Esophagus muscularis mucosa (tissue), 4 donors: ENCODE measurements around the gene PARD3B. TPM values are rescaled to one million over a fixed set of nuclear protein-coding genes. Genes with fewer than 3 reads are reported as not detected.

Experiments
- DNase-seq: peaks from one replicate; pipeline ENCODE4 v3.0.0-alpha.2; 2017; ENCODE audit errors: extremely low spot score
- H3K27ac ChIP-seq, 4 donors: fragments of 200-600 bp; sonication (generic); replicated peaks in 1 of 4; 1 replicate in 3 of 4; 2 replicates in 1 of 4; pipeline ENCODE4 v1.5.1; 2016 to 2019; ENCODE audit warnings: mild to moderate bottlenecking in 1 of 4
- H3K27me3 ChIP-seq, 4 donors: fragments of 200-600 bp; sonication (generic); one replicate each; pipeline versions ENCODE4 v1.5.1 to v1.6.0; 2016 to 2019
- H3K36me3 ChIP-seq, 4 donors: fragments of 200-600 bp; sonication (generic); one replicate each; pipeline ENCODE4 v1.5.1; 2016 to 2019
- H3K4me1 ChIP-seq, 4 donors: fragments of 200-600 bp; sonication (generic); one replicate each; pipeline ENCODE4 v1.5.1; 2016 to 2019
- H3K4me3 ChIP-seq, 4 donors: fragments of 200-600 bp; sonication (generic); 1 replicate in 2 of 4; 2 replicates in 2 of 4; pipeline ENCODE4 v1.5.1; 2016 to 2019; ENCODE audit warnings: mild to moderate bottlenecking in 4 of 4, moderate library complexity in 1 of 4
- H3K9me3 ChIP-seq, 4 donors: fragments of 200-600 bp; sonication (generic); 1 replicate in 3 of 4; 2 replicates in 1 of 4; pipeline ENCODE4 v1.5.1; 2016 to 2019
- EP300 ChIP-seq: sonication (generic); formaldehyde crosslinking; IDR thresholded peaks from one replicate; pipeline ENCODE4 v1.6.1; 2017; ENCODE audit warnings: antibody characterized with exemption
- POLR2A ChIP-seq: fragments of 450-650 bp; IDR thresholded peaks from one replicate; pipeline ENCODE4 v1.6.1; 2017; ENCODE audit warnings: antibody characterized with exemption, moderate library complexity, mild to moderate bottlenecking, low read depth
- POLR2AphosphoS5 ChIP-seq, 2 donors: sonication (generic); formaldehyde crosslinking; IDR thresholded peaks; one replicate each; pipeline ENCODE4 v1.6.1; 2017; ENCODE audit warnings: antibody characterized with exemption in 2 of 2
- WGBS: methylation state at CpG from one replicate; pipeline ENCODE4 v1.1.5; 2018; 5-methylcytosine and 5-hydroxymethylcytosine counted together
- intact Hi-C: fragments of 100-400 bp; cut with DNase I; formaldehyde crosslinking; loops from one replicate; pipeline ENCODE4 v1.15.1; 2023
- total RNA-seq, 4 donors: library from RNA; depleted of rRNA; stranded (reverse); fragments of >200 nt; gene quantifications; one replicate each; pipeline versions ENCODE4 v1.1.0 to v1.2.1, GENCODE V29; 2016
- TF ChIP-seq, protein P1 (sequence below), 3 experiments: fragments of 200-600 bp in 2 of 3; fragments of 450-650 bp in 1 of 3; sonication (generic) in 2 of 3; IDR thresholded peaks; one replicate each; pipeline ENCODE4 v1.5.1; 2017 to 2019; ENCODE audit warnings: antibody characterized with exemption in 3 of 3, mild to moderate bottlenecking in 2 of 3, moderate library complexity in 1 of 3

Gene PARD3B
- total RNA-seq, 4 donors from 2014 or later = 24.2 to 40.8 (median 32.5) TPM

DNA sequence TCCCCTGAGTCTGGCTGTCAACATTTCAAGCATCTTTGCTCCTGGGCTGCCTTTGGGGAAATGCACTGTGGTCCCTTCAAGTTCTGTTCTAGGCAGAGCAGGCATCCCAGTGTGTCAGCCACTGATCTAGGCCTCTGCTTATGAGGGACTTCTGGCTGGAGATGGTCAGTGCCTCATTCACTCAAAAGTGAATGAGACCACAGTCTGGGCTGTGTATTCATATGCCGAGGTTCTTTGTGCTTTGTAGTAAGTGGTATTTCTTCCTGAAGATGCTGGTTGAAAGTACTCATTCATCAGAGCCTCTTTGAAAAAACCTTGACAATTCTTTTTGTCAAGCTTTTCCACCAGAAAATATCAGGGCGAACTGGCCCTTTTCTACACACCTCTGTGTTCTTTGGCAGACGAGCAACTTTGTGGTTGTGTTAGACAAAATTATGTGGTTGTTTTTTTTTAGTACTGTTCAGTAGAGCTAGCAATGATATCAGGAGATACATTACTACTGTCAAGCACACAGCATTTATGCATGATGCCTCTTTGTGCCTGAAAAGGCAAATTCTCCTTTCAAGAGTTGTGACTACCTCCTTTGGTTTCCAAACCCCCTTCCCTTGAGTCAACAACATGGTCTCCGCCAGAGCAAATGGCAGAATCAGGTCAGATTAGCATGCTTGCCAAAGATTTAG is 626.1 kb downstream of the PARD3B start:
- intact Hi-C loops = loop anchor here (10.0 kb wide), 1 partner anchor 503 kb away; no protein-coding TSS in a partner anchor
- TF ChIP-seq, protein P1, sequence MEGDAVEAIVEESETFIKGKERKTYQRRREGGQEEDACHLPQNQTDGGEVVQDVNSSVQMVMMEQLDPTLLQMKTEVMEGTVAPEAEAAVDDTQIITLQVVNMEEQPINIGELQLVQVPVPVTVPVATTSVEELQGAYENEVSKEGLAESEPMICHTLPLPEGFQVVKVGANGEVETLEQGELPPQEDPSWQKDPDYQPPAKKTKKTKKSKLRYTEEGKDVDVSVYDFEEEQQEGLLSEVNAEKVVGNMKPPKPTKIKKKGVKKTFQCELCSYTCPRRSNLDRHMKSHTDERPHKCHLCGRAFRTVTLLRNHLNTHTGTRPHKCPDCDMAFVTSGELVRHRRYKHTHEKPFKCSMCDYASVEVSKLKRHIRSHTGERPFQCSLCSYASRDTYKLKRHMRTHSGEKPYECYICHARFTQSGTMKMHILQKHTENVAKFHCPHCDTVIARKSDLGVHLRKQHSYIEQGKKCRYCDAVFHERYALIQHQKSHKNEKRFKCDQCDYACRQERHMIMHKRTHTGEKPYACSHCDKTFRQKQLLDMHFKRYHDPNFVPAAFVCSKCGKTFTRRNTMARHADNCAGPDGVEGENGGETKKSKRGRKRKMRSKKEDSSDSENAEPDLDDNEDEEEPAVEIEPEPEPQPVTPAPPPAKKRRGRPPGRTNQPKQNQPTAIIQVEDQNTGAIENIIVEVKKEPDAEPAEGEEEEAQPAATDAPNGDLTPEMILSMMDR (IDR thresholded peaks at IDR 0.05) = no peak
- TF ChIP-seq EP300 (no peak), POLR2A (no peak), POLR2AphosphoS5 (IDR thresholded peaks at IDR 0.05) (no peak)
- WGBS = 83% methylated on average over 4 of the region's 4 CpGs
- H3K4me3 ChIP-seq = no peak overlapping the region
- no peak overlapping the region for H3K27ac ChIP-seq
- no peak for DNase-seq
- no peaks in the 10 kb centered on the region for H3K9me3 ChIP-seq
- H3K36me3 ChIP-seq = no peaks in the 10 kb centered on the region
- H3K27me3 ChIP-seq = no peaks in the 10 kb centered on the region
- peaks cover 0 to 5% (median 0%) of the 10 kb centered on the region in 4 donors for H3K4me1 ChIP-seq

DNA sequence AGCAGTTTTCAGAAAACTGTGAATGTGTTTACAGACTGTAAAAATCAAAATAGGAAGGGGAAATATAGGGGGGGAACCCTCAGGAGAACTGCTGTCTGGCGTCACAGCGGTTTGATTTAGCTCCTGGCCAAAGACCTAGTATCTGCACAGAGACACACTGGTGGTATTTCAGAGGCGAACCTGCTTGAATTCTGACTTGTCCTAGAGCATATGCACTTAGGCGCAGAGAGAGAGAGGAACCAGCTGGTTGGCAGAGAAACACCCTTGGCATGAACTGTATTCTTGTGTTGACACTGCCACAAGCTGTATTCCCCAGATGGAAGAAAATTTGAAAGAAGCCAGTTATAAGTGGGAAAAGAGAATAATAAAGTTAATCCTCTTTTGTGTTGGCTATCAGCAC is 630.6 kb downstream of the PARD3B start:
- 88% methylated on average over 4 of the region's 4 CpGs for WGBS
- TF ChIP-seq, protein P1 (IDR thresholded peaks at IDR 0.05) = no peak
- TF ChIP-seq POLR2A (no peak), EP300 (no peak), POLR2AphosphoS5 (IDR thresholded peaks at IDR 0.05) (no peak)
- no peak overlapping the region for H3K27ac ChIP-seq

DNA sequence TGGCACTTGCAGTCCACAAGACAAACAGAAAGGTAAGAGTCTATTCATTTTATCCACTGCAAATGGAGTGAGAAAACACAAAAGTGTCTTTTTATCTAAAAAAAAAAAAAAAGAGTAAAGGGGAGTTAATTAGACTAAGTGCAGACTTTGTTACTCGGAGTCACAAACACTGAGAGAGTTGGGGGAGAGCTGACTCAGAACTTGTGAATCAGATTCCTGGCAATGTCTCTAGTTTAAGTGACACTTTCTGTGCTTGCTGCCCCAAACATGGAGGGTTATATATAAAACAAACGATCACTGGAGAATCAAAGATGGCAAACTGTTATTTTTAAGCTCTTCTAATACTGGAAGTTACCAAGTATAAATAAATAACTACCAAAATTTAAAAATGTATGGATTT is 631.3 kb downstream of the PARD3B start:
- Histone ChIP-seq H3K9me3 (no peaks in the 10 kb centered on the region), H3K27ac (no peak overlapping the region), H3K4me3 (no peak overlapping the region), H3K36me3 (no peaks in the 10 kb centered on the region), H3K27me3 (no peaks in the 10 kb centered on the region), H3K4me1 (peaks cover 0 to 5% (median 0%) of the 10 kb centered on the region in 4 donors)
- 79% methylated on average over 2 of the region's 2 CpGs for WGBS
- intact Hi-C loops = loop anchor here (10.0 kb wide), 1 partner anchor 498 kb away; no protein-coding TSS in a partner anchor
- TF ChIP-seq EP300 = no peak
- no peak for TF ChIP-seq POLR2A
- TF ChIP-seq, protein P1 (IDR thresholded peaks at IDR 0.05) = no peak
- no peak for TF ChIP-seq POLR2AphosphoS5 (IDR thresholded peaks at IDR 0.05)
- no peak for DNase-seq

More for the DNA sequence above, 630.6 kb downstream of the PARD3B start:
- no peak for DNase-seq
- H3K4me3 ChIP-seq = no peak overlapping the region
- no peaks in the 10 kb centered on the region for H3K9me3 ChIP-seq
- intact Hi-C loops = loop anchor here (10.0 kb wide), 1 partner anchor 499 kb away; no protein-coding TSS in a partner anchor
- no peaks in the 10 kb centered on the region for H3K36me3 ChIP-seq
- peaks cover 0 to 5% (median 0%) of the 10 kb centered on the region in 4 donors for H3K4me1 ChIP-seq
- H3K27me3 ChIP-seq = no peaks in the 10 kb centered on the region

DNA sequence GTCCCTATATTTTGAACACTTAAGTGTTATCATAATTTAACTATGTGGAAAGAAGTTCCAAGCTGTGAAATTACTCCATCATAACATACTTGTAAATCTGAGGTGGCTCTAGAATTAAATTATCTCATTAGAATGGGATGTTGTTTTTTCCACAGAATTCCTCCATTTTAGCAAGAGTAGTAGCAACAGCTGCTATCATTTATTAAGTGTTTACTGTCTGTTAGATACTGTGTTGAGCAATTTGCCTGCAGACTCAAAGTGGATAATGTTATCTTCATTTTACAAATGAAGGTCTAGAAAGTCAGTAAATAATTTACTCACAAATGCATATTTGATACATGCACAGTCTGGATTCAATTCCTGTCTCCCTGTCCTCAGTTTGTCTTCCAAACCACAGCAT is 632.3 kb downstream of the PARD3B start:
- Histone ChIP-seq H3K27me3 (no peaks in the 10 kb centered on the region), H3K4me3 (no peak overlapping the region), H3K4me1 (peaks cover 0 to 5% (median 0%) of the 10 kb centered on the region in 4 donors), H3K36me3 (no peaks in the 10 kb centered on the region), H3K9me3 (no peaks in the 10 kb centered on the region), H3K27ac (no peak overlapping the region)
- intact Hi-C loops = loop anchor here (10.0 kb wide), 1 partner anchor 497 kb away; no protein-coding TSS in a partner anchor
- no peak for DNase-seq
- no peak for TF ChIP-seq POLR2A
- TF ChIP-seq EP300 = no peak
- no peak for TF ChIP-seq POLR2AphosphoS5 (IDR thresholded peaks at IDR 0.05)
- TF ChIP-seq, protein P1 (IDR thresholded peaks at IDR 0.05) = no peak
